ENCODE data around the gene CELSR3. TPM values are rescaled to one million over a fixed set of nuclear protein-coding genes. Genes with fewer than 3 reads are reported as not detected.
A peak's percentile ranks its signal among the peaks of the same experiment; 100 is the strongest.

Gene CELSR3
- total RNA-seq (2022) (24.9 and 28.5 TPM in 2 replicates), Bru-seq, nascent RNA (percentile 55 among the genes with signal in this experiment), BruChase-seq, experiment 1, labeled RNA remaining after a 6-hour chase (percentile 85 among the genes with signal in this experiment), BruChase-seq, experiment 2, labeled RNA remaining after a 2-hour chase (percentile 86 among the genes with signal in this experiment)
- long read RNA-seq, partial matches to known transcripts, result 1 of 6 reads
- long read RNA-seq, other reads (novel, unspliced or antisense), result 5 of 6 reads

- H3K4me1 Mint-ChIP-seq (ENCODE audit: low read depth, unreplicated experiment), result peaks cover 14% of the 10 kb centered on the region
- CTCF ChIA-PET, result interaction anchor here (0.5 to 0.9 kb wide), 3 partner anchors 19 to 307 kb away, joined by 3 read pairs; partner anchors contain the start of gene SLC26A6
- intact Hi-C loops (cut with micrococcal nuclease; ENCODE audit: unreplicated experiment), result loop anchor here (1.0 kb wide), 1 partner anchor 28 kb away; the partner anchor contains the start of gene SLC26A6
- peak within 1 kb of the TSS; percentile 96 for H3K4me3 Mint-ChIP-seq (ENCODE audit: low read depth, unreplicated experiment)
- BruUV-seq (replicated peaks), result TSS peak; percentile 64
- DNase-seq, result peak; percentile 84
- no peaks in the 10 kb centered on the region for H3K9me3 Mint-ChIP-seq (ENCODE audit: low read depth, unreplicated experiment)
- H3K27ac Mint-ChIP-seq (ENCODE audit: unreplicated experiment), result peak within 1 kb of the TSS; percentile 100
- H3K27me3 Mint-ChIP-seq (ENCODE audit: unreplicated experiment), result no peaks in the 10 kb centered on the region
- no peak for TF ChIP-seq CTCF (IDR thresholded peaks at IDR 0.05; ENCODE audit: unreplicated experiment)
- peaks cover 58% of the 10 kb centered on the region for H3K36me3 Mint-ChIP-seq (ENCODE audit: insufficient read depth, unreplicated experiment)
Measured at GRCh38 chr3:48662753-48663488, at the start of gene CELSR3. CELSR3 (minus strand) TSS chr3:48662886; CDS start chr3:48662634, 252 bp downstream.

GRCh38 chr3:48711727-48712126 lies 49.0 kb upstream of the CELSR3 start:
- no peak overlapping the region for H3K27ac Mint-ChIP-seq (ENCODE audit: unreplicated experiment)
- peaks cover 53% of the 10 kb centered on the region for H3K36me3 Mint-ChIP-seq (ENCODE audit: insufficient read depth, unreplicated experiment)
- CTCF ChIA-PET, result no interaction called here
- H3K4me1 Mint-ChIP-seq (ENCODE audit: low read depth, unreplicated experiment), result peaks cover 8% of the 10 kb centered on the region
- DNase-seq, result no peak
- no peak overlapping the region for H3K4me3 Mint-ChIP-seq (ENCODE audit: low read depth, unreplicated experiment)
- no TSS peak for BruUV-seq (replicated peaks)
- intact Hi-C loops (cut with micrococcal nuclease; ENCODE audit: unreplicated experiment), result no loop called here
- no peaks in the 10 kb centered on the region for H3K27me3 Mint-ChIP-seq (ENCODE audit: unreplicated experiment)
- H3K9me3 Mint-ChIP-seq (ENCODE audit: low read depth, unreplicated experiment), result no peaks in the 10 kb centered on the region
- no peak for TF ChIP-seq CTCF (IDR thresholded peaks at IDR 0.05; ENCODE audit: unreplicated experiment)

- no TSS peak for BruUV-seq (replicated peaks)
- no peak overlapping the region for H3K27ac Mint-ChIP-seq (ENCODE audit: unreplicated experiment)
- H3K4me3 Mint-ChIP-seq (ENCODE audit: low read depth, unreplicated experiment), result no peak overlapping the region
- H3K27me3 Mint-ChIP-seq (ENCODE audit: unreplicated experiment), result no peaks in the 10 kb centered on the region
- intact Hi-C loops (cut with micrococcal nuclease; ENCODE audit: unreplicated experiment), result no loop called here
- TF ChIP-seq CTCF (IDR thresholded peaks at IDR 0.05; ENCODE audit: unreplicated experiment), result no peak
- CTCF ChIA-PET, result no interaction called here
- peaks cover 46% of the 10 kb centered on the region for H3K36me3 Mint-ChIP-seq (ENCODE audit: insufficient read depth, unreplicated experiment)
- H3K4me1 Mint-ChIP-seq (ENCODE audit: low read depth, unreplicated experiment), result no peaks in the 10 kb centered on the region
- no peak for DNase-seq
- H3K9me3 Mint-ChIP-seq (ENCODE audit: low read depth, unreplicated experiment), result no peaks in the 10 kb centered on the region
Measured at GRCh38 chr3:48709051-48709461, 46.4 kb upstream of the CELSR3 start.

GRCh38 chr3:48708481-48708889 lies 45.8 kb upstream of the CELSR3 start:
- BruUV-seq (replicated peaks), result no TSS peak
- Mint-ChIP-seq H3K27ac (ENCODE audit: unreplicated experiment) (no peak overlapping the region), H3K27me3 (ENCODE audit: unreplicated experiment) (no peaks in the 10 kb centered on the region), H3K36me3 (ENCODE audit: insufficient read depth, unreplicated experiment) (peaks cover 44% of the 10 kb centered on the region), H3K4me3 (ENCODE audit: low read depth, unreplicated experiment) (no peak overlapping the region), H3K4me1 (ENCODE audit: low read depth, unreplicated experiment) (no peaks in the 10 kb centered on the region), H3K9me3 (ENCODE audit: low read depth, unreplicated experiment) (no peaks in the 10 kb centered on the region)
- CTCF ChIA-PET, result no interaction called here
- DNase-seq, result no peak
- no peak for TF ChIP-seq CTCF (IDR thresholded peaks at IDR 0.05; ENCODE audit: unreplicated experiment)
- intact Hi-C loops (cut with micrococcal nuclease; ENCODE audit: unreplicated experiment), result no loop called here

All from Calu3 (cell line).